HepG2 (cell line): ENCODE measurements around the gene CCNI2. TPM values are rescaled to one million over a fixed set of nuclear protein-coding genes. Genes with fewer than 3 reads are reported as not detected.

Experiments
- ATAC-seq: fragments of 200-7000 bp; cut with Tn5 transposase; 3 replicates; pipeline ENCODE4 v1.9.1; 2020; ENCODE audit warnings: mild to moderate bottlenecking, moderate library complexity
- BruUV-seq: library from RNA; stranded (reverse); fragments of 400-500 nt; replicated peaks from 2 replicates; lab custom pipeline; 2021; lab: Mats Ljungman, UMichigan
- CTCF ChIA-PET: fragments of 300-600 bp; formaldehyde crosslinking; extraction: SDS; loops from one replicate; lab custom pipeline; 2021; ENCODE audit warnings: low total read pairs, inconsistent platforms, low intra/inter-chr PET ratio; lab: Yijun Ruan, JAX
- POLR2A ChIA-PET: fragments of 350-600 bp; sonication (Branson Sonifier 250); formaldehyde crosslinking; loops from one replicate; lab custom pipeline; 2020; ENCODE audit warnings: antibody characterized with exemption, inconsistent platforms; lab: Yijun Ruan, JAX
- DNase-seq: peaks from one replicate; pipeline ENCODE4 v3.0.0-alpha.2; 2015; ENCODE audit warnings: low spot score
- FAIRE-seq: peaks from 3 replicates; lab custom pipeline; 2011; peaks lifted over from hg19 to GRCh38; lab: Jason Lieb, UNC
- H2AFZ ChIP-seq: one replicate; pipeline ENCODE4 v1.6.1; 2011; ENCODE audit warnings: low read length, inconsistent platforms
- H3K27ac ChIP-seq: fragments of 300-600 bp; 3 replicates; pipeline ENCODE4 v1.8.0; 2011; ENCODE audit warnings: mixed run types, mild to moderate bottlenecking, mixed read lengths, low read length, inconsistent platforms; ENCODE audit not compliant: insufficient read depth; ENCODE audit errors: extremely low read length
- H3K27me3 ChIP-seq, 2 experiments: fragments of 200-600 bp in 1 of 2; 2 replicates in 1 of 2; 3 replicates in 1 of 2; pipeline versions ENCODE4 v1.6.0 to v1.8.0; 2011; ENCODE audit warnings: low read length in 2 of 2, mild to moderate bottlenecking in 2 of 2, moderate library complexity in 2 of 2, inconsistent platforms in 1 of 2; ENCODE audit not compliant: insufficient read depth in 2 of 2, control insufficient read depth in 1 of 2
- H3K36me3 ChIP-seq, 2 experiments: fragments of 200-600 bp in 1 of 2; replicated peaks in 1 of 2; 2 replicates in 1 of 2; 3 replicates in 1 of 2; pipeline versions ENCODE4 v1.5.1 to v1.8.0; 2011; ENCODE audit warnings: low read length in 2 of 2, inconsistent platforms in 1 of 2; ENCODE audit not compliant: insufficient read depth in 2 of 2, control insufficient read depth in 1 of 2
- H3K4me1 ChIP-seq: 2 replicates; pipeline ENCODE4 v1.5.1; 2012; ENCODE audit warnings: low read length, inconsistent platforms; ENCODE audit not compliant: insufficient read depth
- H3K4me2 ChIP-seq: 2 replicates; pipeline ENCODE4 v1.6.0; 2011; ENCODE audit warnings: low read depth, low read length, inconsistent platforms
- H3K4me3 ChIP-seq, 3 experiments: fragments of 200-600 bp in 1 of 3; sonication (generic), shearing (Covaris generic) in 1 of 3; replicated peaks in 1 of 3; 2 replicates each; pipeline ENCODE4 v1.5.1; 2011 to 2016; ENCODE audit warnings: low read length in 3 of 3, inconsistent platforms in 2 of 3, low read depth in 2 of 3, mild to moderate bottlenecking in 2 of 3, control low read depth in 1 of 3, mixed read lengths in 1 of 3; ENCODE audit not compliant: insufficient read depth in 1 of 3
- H3K79me2 ChIP-seq: one replicate; pipeline ENCODE4 v1.6.1; 2011; ENCODE audit warnings: low read length, inconsistent platforms; ENCODE audit not compliant: insufficient read depth
- H3K9ac ChIP-seq: 2 replicates; pipeline ENCODE4 v1.6.0; 2011; ENCODE audit warnings: mild to moderate bottlenecking, low read depth, low read length, inconsistent platforms; ENCODE audit not compliant: insufficient read depth
- H3K9me3 ChIP-seq: 2 replicates; pipeline ENCODE4 v1.5.1; 2012; ENCODE audit warnings: mild to moderate bottlenecking, low read length
- H4K20me1 ChIP-seq: 2 replicates; pipeline ENCODE4 v1.6.0; 2011; ENCODE audit warnings: inconsistent platforms, mild to moderate bottlenecking, low read length, moderate library complexity; ENCODE audit not compliant: insufficient read depth
- FOXJ3 ChIP-seq: sonication (generic); formaldehyde crosslinking; IDR thresholded peaks from 2 replicates; pipeline ENCODE4 v1.4.0; 2020; ENCODE audit warnings: missing genetic modification reagents, mild to moderate bottlenecking, borderline replicate concordance
- HINFP ChIP-seq: sonication (generic); formaldehyde crosslinking; IDR thresholded peaks from 2 replicates; pipeline ENCODE4 v1.4.0; 2020; ENCODE audit warnings: low read depth, mild to moderate bottlenecking, missing genetic modification reagents
- HMGA1 ChIP-seq: sonication (generic); formaldehyde crosslinking; conservative IDR thresholded peaks from 2 replicates; pipeline ENCODE4 v1.4.0; 2020; ENCODE audit warnings: missing genetic modification reagents
- KDM3A ChIP-seq: IDR thresholded peaks from 2 replicates; pipeline ENCODE4 v1.6.1; 2018; ENCODE audit warnings: low read depth, missing compliant biosample characterization
- SUZ12 ChIP-seq: fragments of 150-350 bp; IDR thresholded peaks from 2 replicates; pipeline ENCODE4 v1.6.1; 2014; ENCODE audit warnings: low read depth, low read length
- YY1 ChIP-seq: IDR thresholded peaks from 2 replicates; pipeline ENCODE4 v1.6.1; 2011; ENCODE audit warnings: low read length, low read depth, moderate library complexity, mild to moderate bottlenecking; ENCODE audit not compliant: insufficient read depth, insufficient replicate concordance
- ZBTB25 ChIP-seq: IDR thresholded peaks from 2 replicates; pipeline ENCODE4 v1.6.1; 2018; ENCODE audit warnings: missing genetic modification reagents
- ZMYM2 ChIP-seq: sonication (generic); formaldehyde crosslinking; IDR thresholded peaks from 2 replicates; pipeline ENCODE4 v1.8.0; 2022; ENCODE audit warnings: mild to moderate bottlenecking, missing genetic modification reagents
- ZNF362 ChIP-seq: sonication (generic); formaldehyde crosslinking; IDR thresholded peaks from 2 replicates; pipeline ENCODE4 v1.4.0; 2020; ENCODE audit warnings: missing genetic modification reagents, mild to moderate bottlenecking, borderline replicate concordance
- ZNF557 ChIP-seq: sonication (generic); formaldehyde crosslinking; IDR thresholded peaks from 2 replicates; pipeline ENCODE4 v1.4.0; 2020; ENCODE audit warnings: missing genetic modification reagents
- ZNF678 ChIP-seq: sonication (generic); formaldehyde crosslinking; IDR thresholded peaks from 2 replicates; pipeline ENCODE4 v1.4.0; 2020; ENCODE audit warnings: mild to moderate bottlenecking, missing genetic modification reagents
- WGBS: methylation state at CpG from one replicate; pipeline ENCODE4 v1.1.6; 2017; ENCODE audit warnings: low lambda C conversion rate; 5-methylcytosine and 5-hydroxymethylcytosine counted together
- in situ Hi-C: cut with HindIII; loops from 2 replicates; pipeline ENCODE4 v1.10.0; 2017; ENCODE audit warnings: low pct_unique_long_range_greater_than_20kb; ENCODE audit not compliant: extremely low pct_ligation_motif_present
- intact Hi-C: fragments of 100-400 bp; cut with micrococcal nuclease; formaldehyde crosslinking; loops from one replicate; pipeline ENCODE4 v1.10.0; 2022; ENCODE audit not compliant: unreplicated experiment
- polyA plus RNA-seq, 8 experiments: library from polyadenylated mRNA; depleted of rRNA in 3 of 8; stranded (reverse) in 7 of 8; unstranded in 1 of 8; fragments of >200 nt; fragmentation: Illumina TruSeq in 4 of 8; extraction: Trizol in 4 of 8; gene quantifications; 2 replicates each; pipeline versions ENCODE4 v1.2.1 to v1.2.3, GENCODE V29; 2011 to 2016; ENCODE audit warnings: low read depth in 4 of 8, missing spikeins in 1 of 8, mixed read lengths in 1 of 8; ENCODE audit not compliant: insufficient read depth in 1 of 8
- total RNA-seq, 5 experiments: library from RNA; depleted of rRNA; stranded (reverse); fragments of >200 nt; fragmentation: Illumina TruSeq; extraction: Trizol; gene quantifications; 2 replicates each; pipeline ENCODE4 v1.2.3, GENCODE V29; 2016; ENCODE audit warnings: low read depth in 1 of 5

Gene CCNI2
- total and polyA plus RNA-seq, 2 of the 13 experiments (the other 11 are each of a cell fraction or from before 2014, with no cell fraction given) = not detected

- no peak for FAIRE-seq
- Histone ChIP-seq H3K4me1 (no peaks in the 10 kb centered on the region), H3K4me3 (no peak overlapping the region), H2AFZ (no peak overlapping the region), H3K27me3 (no peaks in the 10 kb centered on the region), H4K20me1 (no peaks in the 10 kb centered on the region), H3K27ac (no peak overlapping the region), H3K9me3 (no peaks in the 10 kb centered on the region), H3K9ac (no peak overlapping the region), H3K4me2 (no peak overlapping the region), H3K79me2 (no peaks in the 10 kb centered on the region), H3K36me3 (peaks cover 12 to 30% of the 10 kb centered on the region in 2 experiments)
- POLR2A ChIA-PET = no interaction called here
- WGBS = no CpG with 5 or more reads among the region's 5 CpGs
- intact Hi-C loops (no loop called here), in situ Hi-C loops (no loop called here)
- no TSS peak for BruUV-seq
- DNase-seq = no peak
- CTCF ChIA-PET = no interaction called here
- ATAC-seq = no peak
- TF ChIP-seq ZNF678 = no peak
- TF ChIP-seq HMGA1 (CRISPR knock-in tag) = no peak
- TF ChIP-seq ZNF362 (CRISPR knock-in tag) = no peak
- TF ChIP-seq KDM3A (CRISPR knock-in tag) = no peak
- no peak for TF ChIP-seq YY1
- no peak for TF ChIP-seq ZBTB25 (CRISPR knock-in tag)
- no peak for TF ChIP-seq SUZ12
- TF ChIP-seq ZMYM2 (CRISPR knock-in tag) = no peak
- no peak for TF ChIP-seq HINFP
- no peak for TF ChIP-seq FOXJ3 (CRISPR knock-in tag)
- no peak for TF ChIP-seq ZNF557 (CRISPR knock-in tag)
Measured at GRCh38 chr5:132756542-132756941, 9.3 kb downstream of the CCNI2 start.
